Natural killer cell (primary cell): ENCODE data around the gene DOCK8. TPM values are rescaled to one million over a fixed set of nuclear protein-coding genes. Genes with fewer than 3 reads are reported as not detected.

Source experiments
- ATAC-seq, 3 donors: fragments of 150-1000 bp in 2 of 3; fragments of 200-7000 bp in 1 of 3; cut with Tn5 transposase; 1 replicate in 1 of 3; 2 replicates in 2 of 3; pipeline ENCODE4 v1.10.0; 2021; ENCODE audit warnings: mild to moderate bottlenecking in 2 of 3, moderate library complexity in 2 of 3
- DNase-seq, 2 donors: peaks; one replicate each; pipeline versions ENCODE4 v3.0.0 to v3.0.0-alpha.2; 2013 to 2021; ENCODE audit warnings: mixed read lengths in 1 of 2
- H3K27ac ChIP-seq: one replicate; pipeline ENCODE4 v1.5.1; 2013; ENCODE audit warnings: mild to moderate bottlenecking, low read length
- H3K27me3 ChIP-seq: one replicate; pipeline ENCODE4 v1.6.1; 2013; ENCODE audit warnings: low read length; ENCODE audit not compliant: control insufficient read depth, insufficient read depth
- H3K36me3 ChIP-seq: one replicate; pipeline ENCODE4 v1.6.1; 2013; ENCODE audit warnings: low read length; ENCODE audit not compliant: control insufficient read depth, insufficient read depth
- H3K4me1 ChIP-seq: one replicate; pipeline ENCODE4 v1.6.1; 2013; ENCODE audit warnings: low read length; ENCODE audit not compliant: control insufficient read depth, insufficient read depth
- H3K4me3 ChIP-seq: one replicate; pipeline ENCODE4 v1.5.1; 2013; ENCODE audit warnings: low read length
- H3K9me3 ChIP-seq: one replicate; pipeline ENCODE4 v1.6.1; 2013; ENCODE audit warnings: low read length; ENCODE audit not compliant: control insufficient read depth, insufficient read depth
- H3K27ac Mint-ChIP-seq, 2 donors: one replicate each; pipeline ENCODE4 v1.8.0; 2022; ENCODE audit warnings: mild to moderate bottlenecking in 2 of 2, mixed read lengths in 2 of 2, moderate library complexity in 1 of 2
- H3K27me3 Mint-ChIP-seq, 2 donors: one replicate each; pipeline ENCODE4 v1.8.0; 2022; ENCODE audit warnings: low read depth in 2 of 2, mixed read lengths in 2 of 2
- H3K36me3 Mint-ChIP-seq: one replicate; pipeline ENCODE4 v1.8.0; 2022; ENCODE audit warnings: mixed read lengths
- H3K4me1 Mint-ChIP-seq, 2 donors: one replicate each; pipeline ENCODE4 v1.8.0; 2022; ENCODE audit warnings: mixed read lengths in 2 of 2
- H3K4me3 Mint-ChIP-seq: one replicate; pipeline ENCODE4 v1.8.0; 2022; ENCODE audit warnings: mild to moderate bottlenecking, moderate library complexity, mixed read lengths
- H3K9me3 Mint-ChIP-seq, 2 donors: one replicate each; pipeline ENCODE4 v1.8.0; 2022; ENCODE audit warnings: mixed read lengths in 2 of 2
- CTCF ChIP-seq: fragments of 200-600 bp; IDR thresholded peaks from one replicate; pipeline ENCODE4 v1.8.0; 2022; ENCODE audit warnings: antibody characterized with exemption
- WGBS: methylation state at CpG from one replicate; pipeline ENCODE4 v1.1.7; 2013; ENCODE audit warnings: missing lambda C conversion rate; ENCODE audit not compliant: insufficient coverage; 5-methylcytosine and 5-hydroxymethylcytosine counted together
- intact Hi-C: fragments of 100-400 bp; cut with micrococcal nuclease; formaldehyde crosslinking; loops from one replicate; pipeline ENCODE4 v1.14.2; 2022
- total RNA-seq, 4 donors: library from RNA; stranded (reverse); fragments of 120-200 nt in 1 of 4; gene quantifications; one replicate each; pipeline versions ENCODE4 v1.2.3 to v1.2.4, GENCODE V29; 2013 to 2022

The DOCK8 gene
- total RNA-seq, 3 donors from 2014 or later (not counting 1 experiment from before 2014, with no cell fraction given), result 156 to 211 (median 207) TPM

- Mint-ChIP-seq H3K4me1 (peaks cover 7 to 14% of the 10 kb centered on the region in 2 donors), H3K9me3 (no peaks in the 10 kb centered on the region), H3K27ac (peak overlapping the region; percentile 50 to 61), H3K4me3 (no peak overlapping the region), H3K27me3 (no peaks in the 10 kb centered on the region), H3K36me3 (peaks cover 25% of the 10 kb centered on the region)
- intact Hi-C loops, result no loop called here
- H3K4me1 ChIP-seq, result no peaks in the 10 kb centered on the region
- H3K27me3 ChIP-seq, result no peaks in the 10 kb centered on the region
- TF ChIP-seq CTCF, result no peak
- no peaks in the 10 kb centered on the region for H3K9me3 ChIP-seq
- H3K4me3 ChIP-seq, result no peak overlapping the region
- peak; percentile 43 to 54 (median 49) for ATAC-seq
- DNase-seq, result peak in 1 of 2 donors; percentile 10
- H3K36me3 ChIP-seq, result peaks cover 82% of the 10 kb centered on the region
- no peak overlapping the region for H3K27ac ChIP-seq
- 56% methylated on average over 6 of the region's 6 CpGs for WGBS
Measured at GRCh38 chr9:378263-378662, 163.6 kb downstream of the DOCK8 start.

GRCh38 chr9:382383-382782, 167.7 kb downstream of the DOCK8 start:
- Histone ChIP-seq H3K36me3 (peaks cover 82% of the 10 kb centered on the region), H3K27me3 (no peaks in the 10 kb centered on the region), H3K27ac (no peak overlapping the region), H3K4me1 (no peaks in the 10 kb centered on the region), H3K4me3 (no peak overlapping the region), H3K9me3 (no peaks in the 10 kb centered on the region)
- H3K4me3 Mint-ChIP-seq, result no peak overlapping the region
- H3K27me3 Mint-ChIP-seq, result no peaks in the 10 kb centered on the region
- no peak for TF ChIP-seq CTCF
- peaks cover 7 to 14% of the 10 kb centered on the region in 2 donors for H3K4me1 Mint-ChIP-seq
- intact Hi-C loops, result no loop called here
- 98% methylated on average over 11 of the region's 11 CpGs for WGBS
- no peak for DNase-seq
- H3K9me3 Mint-ChIP-seq, result no peaks in the 10 kb centered on the region
- H3K27ac Mint-ChIP-seq, result peak overlapping the region in 1 of 2 donors; percentile 56
- peaks cover 17% of the 10 kb centered on the region for H3K36me3 Mint-ChIP-seq
- no peak for ATAC-seq

GRCh38 chr9:385818-386398, 171.2 kb downstream of the DOCK8 start:
- peak in 1 of 2 donors; percentile 45 for DNase-seq
- H3K27ac ChIP-seq, result no peak overlapping the region
- H3K4me3 Mint-ChIP-seq, result no peak overlapping the region
- H3K4me3 ChIP-seq, result no peak overlapping the region
- H3K27me3 Mint-ChIP-seq, result no peaks in the 10 kb centered on the region
- peaks cover 12% of the 10 kb centered on the region for H3K36me3 Mint-ChIP-seq
- peaks cover 88% of the 10 kb centered on the region for H3K36me3 ChIP-seq
- intact Hi-C loops, result no loop called here
- no peak for TF ChIP-seq CTCF
- H3K4me1 ChIP-seq, result no peaks in the 10 kb centered on the region
- no peaks in the 10 kb centered on the region for H3K9me3 Mint-ChIP-seq
- no peaks in the 10 kb centered on the region for H3K4me1 Mint-ChIP-seq
- no peaks in the 10 kb centered on the region for H3K27me3 ChIP-seq
- no peaks in the 10 kb centered on the region for H3K9me3 ChIP-seq
- 92% methylated on average over 7 of the region's 9 CpGs for WGBS
- H3K27ac Mint-ChIP-seq, result no peak overlapping the region
- ATAC-seq, result peak; percentile 53 to 66 (median 63)

GRCh38 chr9:389159-389558, 174.5 kb downstream of the DOCK8 start:
- no peak for DNase-seq
- ATAC-seq, result no peak
- H3K36me3 ChIP-seq, result peaks cover 90% of the 10 kb centered on the region
- Mint-ChIP-seq H3K27me3 (no peaks in the 10 kb centered on the region), H3K4me1 (no peaks in the 10 kb centered on the region), H3K4me3 (no peak overlapping the region), H3K9me3 (no peaks in the 10 kb centered on the region), H3K27ac (no peak overlapping the region), H3K36me3 (peaks cover 12% of the 10 kb centered on the region)
- H3K4me1 ChIP-seq, result no peaks in the 10 kb centered on the region
- H3K27me3 ChIP-seq, result no peaks in the 10 kb centered on the region
- no peak overlapping the region for H3K27ac ChIP-seq
- no peaks in the 10 kb centered on the region for H3K9me3 ChIP-seq
- TF ChIP-seq CTCF, result no peak
- WGBS, result 93% methylated on average over 2 of the region's 2 CpGs
- H3K4me3 ChIP-seq, result no peak overlapping the region
- intact Hi-C loops, result no loop called here
